Spleen (tissue), 11 donors: ENCODE results near the gene TAC1. TPM values are rescaled to one million over a fixed set of nuclear protein-coding genes. Genes with fewer than 3 reads are reported as not detected.
"Not testable (repeated sequence)": the region's sequence is repeated elsewhere in the genome, so short reads cannot be mapped to it uniquely, and the experiment has no call there.

ENCODE experiments used
- DNase-seq: peaks from one replicate; pipeline ENCODE4 v3.0.0-alpha.2; 2020
- H3K27ac ChIP-seq, 8 donors: fragments of 200-600 bp; sonication (generic) in 7 of 8; 1 replicate in 4 of 8; 2 replicates in 4 of 8; pipeline versions ENCODE4 v1.5.0 to v1.8.0; 2016 to 2021; ENCODE audit warnings: inconsistent platforms in 4 of 8, mild to moderate bottlenecking in 4 of 8, moderate library complexity in 1 of 8
- H3K27me3 ChIP-seq, 7 donors: fragments of 200-600 bp; sonication (generic) in 6 of 7; replicated peaks in 1 of 7; 1 replicate in 4 of 7; 2 replicates in 3 of 7; pipeline versions ENCODE4 v1.5.0 to v1.8.0; 2016 to 2021; ENCODE audit warnings: inconsistent platforms in 3 of 7, mild to moderate bottlenecking in 1 of 7
- H3K36me3 ChIP-seq, 6 donors: fragments of 200-600 bp; sonication (generic) in 5 of 6; 1 replicate in 4 of 6; 2 replicates in 2 of 6; pipeline versions ENCODE4 v1.5.0 to v1.8.0; 2016 to 2021; ENCODE audit warnings: inconsistent platforms in 2 of 6
- H3K4me1 ChIP-seq, 6 donors: fragments of 200-600 bp; sonication (generic) in 5 of 6; 1 replicate in 3 of 6; 2 replicates in 3 of 6; pipeline versions ENCODE4 v1.5.0 to v1.8.0; 2016 to 2021; ENCODE audit warnings: inconsistent platforms in 3 of 6
- H3K4me3 ChIP-seq, 8 donors: fragments of 200-600 bp; sonication (generic) in 7 of 8; 1 replicate in 4 of 8; 2 replicates in 4 of 8; pipeline versions ENCODE4 v1.5.0 to v1.8.0; 2016 to 2021; ENCODE audit warnings: inconsistent platforms in 4 of 8, mild to moderate bottlenecking in 4 of 8, moderate library complexity in 2 of 8
- H3K9me3 ChIP-seq, 8 donors: fragments of 200-600 bp; sonication (generic) in 7 of 8; 1 replicate in 4 of 8; 2 replicates in 4 of 8; pipeline versions ENCODE4 v1.5.0 to v1.8.0; 2016 to 2021; ENCODE audit warnings: inconsistent platforms in 4 of 8
- CTCF ChIP-seq, 11 experiments: fragments of 200-600 bp in 7 of 11; fragments of 450-650 bp in 4 of 11; sonication (generic) in 4 of 11; IDR thresholded peaks in 8 of 11; conservative IDR thresholded peaks in 3 of 11; 1 replicate in 7 of 11; 2 replicates in 4 of 11; pipeline versions ENCODE4 v1.4.0 to v1.8.0; 2016 to 2021; ENCODE audit warnings: antibody characterized with exemption in 11 of 11, inconsistent platforms in 4 of 11, mild to moderate bottlenecking in 1 of 11
- POLR2A ChIP-seq, 3 donors: fragments of 450-650 bp; IDR thresholded peaks; one replicate each; pipeline ENCODE4 v1.5.1; 2017; ENCODE audit warnings: antibody characterized with exemption in 3 of 3, mild to moderate bottlenecking in 1 of 3
- POLR2AphosphoS5 ChIP-seq, 3 donors: sonication (generic); formaldehyde crosslinking; IDR thresholded peaks; one replicate each; pipeline ENCODE4 v1.5.1; 2017; ENCODE audit warnings: antibody characterized with exemption in 3 of 3
- WGBS, 5 donors: extraction: QIAGEN DNeasy Blood & Tissue Kit in 3 of 5; methylation state at CpG; one replicate each; pipeline versions ENCODE4 v1.1.5 to v1.1.7; 2013 to 2018; 5-methylcytosine and 5-hydroxymethylcytosine counted together
- intact Hi-C: fragments of 100-400 bp; cut with DNase I; formaldehyde crosslinking; loops from one replicate; pipeline ENCODE4 v1.15.0; 2023; ENCODE audit warnings: low total_unique reads
- polyA plus RNA-seq, 3 donors: library from polyadenylated mRNA; stranded (reverse); fragments of 200-250 nt; gene quantifications; one replicate each; pipeline ENCODE4 v1.2.1, GENCODE V29; 2013
- total RNA-seq, 7 donors: library from RNA; depleted of rRNA in 3 of 7; stranded (reverse); fragments of >200 nt in 3 of 7; fragmentation: NEBNext Ultra II Directional in 4 of 7; extraction: Animal tissue kit (Norgen Biotek cat#: 25700) in 4 of 7; gene quantifications; one replicate each; pipeline versions ENCODE4 v1.1.0 to v1.2.1, GENCODE V29; 2016 to 2021
- donor health status: healthy with polysubstance abuse.
- donor health status: DM: no; HTN: no; CAD: no; lungs with moderate emphysema.
- donor health status: DM: no; HTN: no; CAD: no.
- donor health status: Bipolar disorder and iron deficiency.
- donor health status: healthy.
- donor health status: DM: no; HTN: no; CAD: no.
- donor health status: DM: yes; HTN: yes; CAD: no.

The TAC1 gene
- total and polyA plus RNA-seq, 10 donors, result 0.71 to 113 (median 20.5) TPM

GRCh38 chr7:97772045-97772901, 40.4 kb downstream of the TAC1 start:
- H3K36me3 ChIP-seq, result no peaks in the 10 kb centered on the region
- intact Hi-C loops, result no loop called here

GRCh38 chr7:97786398-97786797, 54.5 kb downstream of the TAC1 start:
- WGBS, 5 donors, result 84 to 93% (median 88%) methylated on average over 7 of the region's 7 CpGs

More at GRCh38 chr7:97772045-97772901, 40.4 kb downstream of the TAC1 start:
- no peaks in the 10 kb centered on the region for H3K27me3 ChIP-seq
- no peaks in the 10 kb centered on the region for H3K9me3 ChIP-seq
- no peak overlapping the region for H3K4me3 ChIP-seq
- H3K27ac ChIP-seq, result no peak overlapping the region
- DNase-seq, result no peak
- TF ChIP-seq POLR2AphosphoS5 (IDR thresholded peaks at IDR 0.05), result no peak
- no peak for TF ChIP-seq CTCF (IDR thresholded peaks at IDR 0.05 in 8 of 11, conservative IDR thresholded peaks at IDR 0.05 in 3 of 11)
- no peak for TF ChIP-seq POLR2A (IDR thresholded peaks at IDR 0.05)
- 66 to 80% (median 72%) methylated on average over 4 of the region's 4 CpGs for WGBS, 5 donors
- no peaks in the 10 kb centered on the region for H3K4me1 ChIP-seq

More at GRCh38 chr7:97786398-97786797, 54.5 kb downstream of the TAC1 start:
- H3K27me3 ChIP-seq, H3K4me1 ChIP-seq, H3K36me3 ChIP-seq, intact Hi-C loops, H3K4me3 ChIP-seq, DNase-seq, H3K27ac ChIP-seq: not testable (repeated sequence)
- peaks cover 0 to 38% (median 23%) of the 10 kb centered on the region in 8 donors for H3K9me3 ChIP-seq

Other genes starting within 250 kb of the TAC1 start
- 10 to 100 TPM; 10.9 to 34.1 (median 19.5) TPM for gene ASNS, start 140.3 kb downstream of the TAC1 start, total RNA-seq
- 10 to 100 TPM; 32.7 to 82.7 (median 38.8) TPM for gene ASNS, start 140.3 kb downstream of the TAC1 start, polyA plus RNA-seq